Nephron progenitor cell (in vitro differentiated cells): Measurements from ENCODE around the gene PARG.
"Not testable (repeated sequence)": the region's sequence is repeated elsewhere in the genome, so short reads cannot be mapped to it uniquely, and the experiment has no call there.

Experiments
- DNase-seq: peaks from one replicate; pipeline ENCODE4 v3.0.0; 2021
- H3K27ac Mint-ChIP-seq: 2 replicates; pipeline ENCODE4 v1.8.0; 2021; ENCODE audit warnings: mild to moderate bottlenecking, moderate library complexity, mixed read lengths
- H3K27me3 Mint-ChIP-seq: 2 replicates; pipeline ENCODE4 v1.8.0; 2021; ENCODE audit warnings: mild to moderate bottlenecking, low read depth, mixed read lengths; ENCODE audit not compliant: poor library complexity
- H3K36me3 Mint-ChIP-seq: 2 replicates; pipeline ENCODE4 v1.8.0; 2021; ENCODE audit warnings: low read depth, mixed read lengths
- H3K4me1 Mint-ChIP-seq: 2 replicates; pipeline ENCODE4 v1.8.0; 2021; ENCODE audit warnings: mixed read lengths
- H3K4me3 Mint-ChIP-seq: 2 replicates; pipeline ENCODE4 v1.8.0; 2021; ENCODE audit warnings: mild to moderate bottlenecking, moderate library complexity, mixed read lengths
- H3K9me3 Mint-ChIP-seq: 2 replicates; pipeline ENCODE4 v1.8.0; 2021; ENCODE audit warnings: mild to moderate bottlenecking, moderate library complexity, mixed read lengths
- TF ChIP-seq, protein P1 (sequence below): fragments of 200-600 bp; sonication (generic); IDR thresholded peaks from 2 replicates; pipeline ENCODE4 v1.5.0; 2021; ENCODE audit warnings: antibody characterized with exemption

PARG gene

GRCh38 chr10:49776851-49777250 lies 165.0 kb downstream of the PARG start:
- TF ChIP-seq, protein P1, sequence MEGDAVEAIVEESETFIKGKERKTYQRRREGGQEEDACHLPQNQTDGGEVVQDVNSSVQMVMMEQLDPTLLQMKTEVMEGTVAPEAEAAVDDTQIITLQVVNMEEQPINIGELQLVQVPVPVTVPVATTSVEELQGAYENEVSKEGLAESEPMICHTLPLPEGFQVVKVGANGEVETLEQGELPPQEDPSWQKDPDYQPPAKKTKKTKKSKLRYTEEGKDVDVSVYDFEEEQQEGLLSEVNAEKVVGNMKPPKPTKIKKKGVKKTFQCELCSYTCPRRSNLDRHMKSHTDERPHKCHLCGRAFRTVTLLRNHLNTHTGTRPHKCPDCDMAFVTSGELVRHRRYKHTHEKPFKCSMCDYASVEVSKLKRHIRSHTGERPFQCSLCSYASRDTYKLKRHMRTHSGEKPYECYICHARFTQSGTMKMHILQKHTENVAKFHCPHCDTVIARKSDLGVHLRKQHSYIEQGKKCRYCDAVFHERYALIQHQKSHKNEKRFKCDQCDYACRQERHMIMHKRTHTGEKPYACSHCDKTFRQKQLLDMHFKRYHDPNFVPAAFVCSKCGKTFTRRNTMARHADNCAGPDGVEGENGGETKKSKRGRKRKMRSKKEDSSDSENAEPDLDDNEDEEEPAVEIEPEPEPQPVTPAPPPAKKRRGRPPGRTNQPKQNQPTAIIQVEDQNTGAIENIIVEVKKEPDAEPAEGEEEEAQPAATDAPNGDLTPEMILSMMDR: no peak
- H3K4me3 Mint-ChIP-seq: no peak overlapping the region
- no peaks in the 10 kb centered on the region for H3K36me3 Mint-ChIP-seq
- no peaks in the 10 kb centered on the region for H3K4me1 Mint-ChIP-seq
- H3K27ac Mint-ChIP-seq: no peak overlapping the region
- H3K9me3 Mint-ChIP-seq: no peaks in the 10 kb centered on the region
- H3K27me3 Mint-ChIP-seq: peaks cover 21% of the 10 kb centered on the region
- no peak for DNase-seq

GRCh38 chr10:49775014-49775413 lies 166.8 kb downstream of the PARG start:
- DNase-seq: no peak
- TF ChIP-seq, protein P1: no peak
- no peaks in the 10 kb centered on the region for H3K9me3 Mint-ChIP-seq
- no peaks in the 10 kb centered on the region for H3K36me3 Mint-ChIP-seq
- H3K27me3 Mint-ChIP-seq: peaks cover 36% of the 10 kb centered on the region
- no peak overlapping the region for H3K27ac Mint-ChIP-seq
- H3K4me1 Mint-ChIP-seq: no peaks in the 10 kb centered on the region
- H3K4me3 Mint-ChIP-seq: no peak overlapping the region

GRCh38 chr10:49772944-49773343 lies 168.9 kb downstream of the PARG start:
- not testable (repeated sequence) for H3K4me1 Mint-ChIP-seq, H3K9me3 Mint-ChIP-seq, H3K36me3 Mint-ChIP-seq, DNase-seq, H3K27ac Mint-ChIP-seq, H3K4me3 Mint-ChIP-seq
- H3K27me3 Mint-ChIP-seq: peaks cover 41% of the 10 kb centered on the region

- H3K4me3 Mint-ChIP-seq, H3K27ac Mint-ChIP-seq, H3K36me3 Mint-ChIP-seq, DNase-seq, H3K4me1 Mint-ChIP-seq: not testable (repeated sequence)
- Mint-ChIP-seq H3K9me3 (peaks cover 14% of the 10 kb centered on the region), H3K27me3 (peaks cover 41% of the 10 kb centered on the region)
These were observed 170.8 kb downstream of the PARG start for GRCh38 chr10:49771046-49771445.

- no peaks in the 10 kb centered on the region for H3K36me3 Mint-ChIP-seq
- no peak overlapping the region for H3K4me3 Mint-ChIP-seq
- H3K27ac Mint-ChIP-seq: no peak overlapping the region
- DNase-seq: no peak
- H3K4me1 Mint-ChIP-seq: no peaks in the 10 kb centered on the region
- TF ChIP-seq, protein P1: no peak
- H3K27me3 Mint-ChIP-seq: peaks cover 47% of the 10 kb centered on the region
- peaks cover 14% of the 10 kb centered on the region for H3K9me3 Mint-ChIP-seq
These were observed 172.1 kb downstream of the PARG start for GRCh38 chr10:49769692-49770091.

DNA sequence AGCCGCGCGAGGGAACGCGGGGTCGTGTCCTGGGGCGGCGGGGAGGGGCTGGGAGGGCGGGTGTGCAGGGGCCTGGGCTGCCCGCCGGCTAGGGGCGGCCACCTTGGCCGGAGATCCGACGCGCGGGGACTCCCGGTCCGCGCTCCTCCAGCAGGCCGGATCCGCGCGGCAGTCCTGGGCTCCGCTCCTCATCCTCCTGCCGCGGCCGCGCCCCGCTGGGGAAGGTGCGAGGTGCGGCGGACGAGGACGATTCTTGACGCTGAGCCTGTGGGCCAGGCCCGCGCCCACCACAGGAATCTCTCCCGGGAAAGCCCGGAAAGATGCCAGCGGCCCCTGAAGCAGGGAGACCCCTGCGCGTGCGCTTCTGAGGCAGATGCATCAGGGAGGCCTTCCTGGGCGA lies 173.1 kb downstream of the PARG start:
- H3K9me3 Mint-ChIP-seq: peaks cover 14% of the 10 kb centered on the region
- H3K4me1 Mint-ChIP-seq: no peaks in the 10 kb centered on the region
- DNase-seq: no peak
- H3K27me3 Mint-ChIP-seq: peaks cover 56% of the 10 kb centered on the region
- no peak overlapping the region for H3K27ac Mint-ChIP-seq
- TF ChIP-seq, protein P1: no peak
- no peak overlapping the region for H3K4me3 Mint-ChIP-seq
- H3K36me3 Mint-ChIP-seq: no peaks in the 10 kb centered on the region

DNA sequence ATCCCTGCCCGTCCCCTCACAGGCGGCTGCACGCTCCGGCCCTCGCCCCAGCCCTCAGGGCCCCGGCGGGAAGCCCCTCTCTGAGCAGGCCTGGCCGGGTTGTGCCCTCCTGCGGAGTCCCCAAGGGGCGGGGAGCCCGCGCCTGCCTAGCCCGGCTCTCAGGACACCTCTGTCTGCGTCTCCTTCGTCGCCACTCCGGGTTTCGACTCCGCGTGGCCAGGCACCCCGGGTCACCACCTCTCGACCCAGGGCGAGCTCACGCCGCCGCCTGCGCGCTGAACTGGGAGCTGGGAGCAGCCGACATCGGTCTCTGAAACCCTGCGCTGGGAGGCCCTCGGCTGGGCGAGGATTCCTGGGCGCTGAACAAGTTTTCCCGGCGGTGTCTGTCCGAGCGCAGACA lies 173.5 kb downstream of the PARG start:
- Mint-ChIP-seq H3K27ac (no peak overlapping the region), H3K4me3 (no peak overlapping the region)

More for the DNA sequence above, 173.5 kb downstream of the PARG start:
- TF ChIP-seq, protein P1: no peak
- Mint-ChIP-seq H3K9me3 (peaks cover 14% of the 10 kb centered on the region), H3K27me3 (peaks cover 60% of the 10 kb centered on the region), H3K4me1 (no peaks in the 10 kb centered on the region), H3K36me3 (no peaks in the 10 kb centered on the region)
- no peak for DNase-seq
